IMR-90 (cell line): ENCODE measurements around the gene TTI1. TPM values are rescaled to one million over a fixed set of nuclear protein-coding genes. Genes with fewer than 3 reads are reported as not detected.

Experiments used
- ATAC-seq: fragments of 200-7000 bp; cut with Tn5 transposase; 2 replicates; pipeline ENCODE4 v1.9.1; 2020; ENCODE audit warnings: low read depth, mild to moderate bottlenecking, moderate library complexity
- BruUV-seq: library from RNA; stranded (reverse); fragments of 400-500 nt; replicated peaks from 2 replicates; lab custom pipeline; 2021; lab: Mats Ljungman, UMichigan
- CTCF ChIA-PET: fragments of 300-600 bp; formaldehyde crosslinking; extraction: SDS; loops from one replicate; lab custom pipeline; 2021; ENCODE audit warnings: antibody characterized with exemption; lab: Yijun Ruan, JAX
- POLR2A ChIA-PET: fragments of 300-600 bp; sonication (Branson Sonifier 250); formaldehyde crosslinking; loops from one replicate; lab custom pipeline; 2022; ENCODE audit warnings: antibody characterized with exemption; ENCODE audit not compliant: unreplicated experiment; lab: Charles Lee
- DNase-seq: peaks from one replicate; pipeline ENCODE4 v3.0.0; 2013
- H2AFZ ChIP-seq: replicated peaks from 2 replicates; pipeline ENCODE3; 2013; ENCODE audit warnings: low read length, mild to moderate bottlenecking; ENCODE audit not compliant: poor library complexity
- H2AK5ac ChIP-seq: 2 replicates; pipeline ENCODE4 v1.6.1; 2013; ENCODE audit warnings: low read depth, low read length, inconsistent platforms
- H2AK9ac ChIP-seq: replicated peaks from 2 replicates; pipeline ENCODE3; 2013; ENCODE audit warnings: mild to moderate bottlenecking, low read depth, low read length, moderate library complexity; ENCODE audit not compliant: poor library complexity
- H2BK120ac ChIP-seq: 2 replicates; pipeline ENCODE4 v1.6.1; 2013; ENCODE audit warnings: low read depth, low read length, inconsistent platforms
- H2BK15ac ChIP-seq: 3 replicates; pipeline ENCODE4 v1.6.1; 2013; ENCODE audit warnings: low read depth, low read length, inconsistent platforms
- H2BK20ac ChIP-seq: 2 replicates; pipeline ENCODE4 v1.6.1; 2013; ENCODE audit warnings: low read depth, mild to moderate bottlenecking, inconsistent platforms, low read length, moderate library complexity
- H2BK5ac ChIP-seq: 2 replicates; pipeline ENCODE4 v1.6.1; 2013; ENCODE audit warnings: mild to moderate bottlenecking, low read depth, low read length, inconsistent platforms; ENCODE audit not compliant: poor library complexity, severe bottlenecking
- H3K14ac ChIP-seq: replicated peaks from 2 replicates; pipeline ENCODE4 v1.6.1; 2013; ENCODE audit warnings: low read depth, low read length, inconsistent platforms
- H3K18ac ChIP-seq: 2 replicates; pipeline ENCODE4 v1.6.1; 2013; ENCODE audit warnings: low read depth, low read length, control low read depth
- H3K23ac ChIP-seq: 2 replicates; pipeline ENCODE4 v1.6.1; 2013; ENCODE audit warnings: low read depth, low read length, inconsistent platforms
- H3K27ac ChIP-seq: 2 replicates; pipeline ENCODE4 v1.5.1; 2013; ENCODE audit warnings: mild to moderate bottlenecking, control low read depth, low read length; ENCODE audit not compliant: insufficient read depth
- H3K27me3 ChIP-seq: 2 replicates; pipeline ENCODE4 v1.6.1; 2013; ENCODE audit warnings: low read length; ENCODE audit not compliant: control insufficient read depth, insufficient read depth
- H3K36me3 ChIP-seq: 2 replicates; pipeline ENCODE4 v1.6.1; 2013; ENCODE audit warnings: low read length, mixed read lengths; ENCODE audit not compliant: control insufficient read depth, insufficient read depth
- H3K4ac ChIP-seq: 2 replicates; pipeline ENCODE4 v1.6.1; 2013; ENCODE audit warnings: low read depth, low read length, inconsistent platforms
- H3K4me1 ChIP-seq: 2 replicates; pipeline ENCODE4 v1.6.1; 2013; ENCODE audit warnings: low read length, mixed read lengths; ENCODE audit not compliant: control insufficient read depth, insufficient read depth
- H3K4me2 ChIP-seq: 2 replicates; pipeline ENCODE4 v1.6.1; 2013; ENCODE audit warnings: low read depth, mild to moderate bottlenecking, control low read depth, low read length, moderate library complexity
- H3K4me3 ChIP-seq: 2 replicates; pipeline ENCODE4 v1.5.1; 2013; ENCODE audit warnings: low read depth, mild to moderate bottlenecking, control low read depth, low read length, moderate library complexity; ENCODE audit not compliant: insufficient read depth
- H3K56ac ChIP-seq: 2 replicates; pipeline ENCODE4 v1.6.1; 2013; ENCODE audit warnings: low read length, inconsistent platforms; ENCODE audit not compliant: insufficient read depth; ENCODE audit errors: extremely low read depth
- H3K79me1 ChIP-seq, 2 experiments: 2 replicates each; pipeline ENCODE4 v1.6.1; 2013; ENCODE audit warnings: low read length in 2 of 2, inconsistent platforms in 1 of 2, low read depth in 1 of 2
- H3K9ac ChIP-seq: 2 replicates; pipeline ENCODE4 v1.6.1; 2013; ENCODE audit warnings: low read depth, low read length, control low read depth
- H3K9me1 ChIP-seq: 2 replicates; pipeline ENCODE4 v1.6.1; 2013; ENCODE audit warnings: low read length, inconsistent platforms; ENCODE audit not compliant: insufficient read depth
- H3K9me3 ChIP-seq: 2 replicates; pipeline ENCODE4 v1.6.1; 2013; ENCODE audit warnings: low read length; ENCODE audit not compliant: control insufficient read depth, insufficient read depth
- H4K20me1 ChIP-seq: 2 replicates; pipeline ENCODE4 v1.6.1; 2013; ENCODE audit warnings: low read length, inconsistent platforms; ENCODE audit not compliant: insufficient read depth
- H4K5ac ChIP-seq: 2 replicates; pipeline ENCODE4 v1.6.1; 2013; ENCODE audit warnings: mild to moderate bottlenecking, low read depth, low read length, control low read depth
- H4K8ac ChIP-seq, 2 experiments: 2 replicates each; pipeline ENCODE4 v1.6.1; 2013; ENCODE audit warnings: low read depth in 2 of 2, low read length in 2 of 2, control low read depth in 1 of 2, inconsistent platforms in 1 of 2
- H4K91ac ChIP-seq: 2 replicates; pipeline ENCODE4 v1.6.1; 2013; ENCODE audit warnings: low read depth, low read length, inconsistent platforms; ENCODE audit not compliant: insufficient read depth
- CEBPB ChIP-seq: IDR thresholded peaks from 2 replicates; pipeline ENCODE4 v1.6.1; 2012; ENCODE audit warnings: low read depth, low read length, improper control_type of control experiment
- MAZ ChIP-seq: IDR thresholded peaks from 2 replicates; pipeline ENCODE4 v1.6.1; 2012; ENCODE audit warnings: low read depth, mild to moderate bottlenecking, low read length, improper control_type of control experiment, moderate library complexity, borderline replicate concordance
- MXI1 ChIP-seq: IDR thresholded peaks from 2 replicates; pipeline ENCODE4 v1.6.1; 2012; ENCODE audit warnings: low read depth, mild to moderate bottlenecking, low read length, moderate library complexity, borderline replicate concordance
- RAD21 ChIP-seq: IDR thresholded peaks from 2 replicates; pipeline ENCODE4 v1.6.1; 2012; ENCODE audit warnings: low read length, improper control_type of control experiment
- RFX5 ChIP-seq: IDR thresholded peaks from 2 replicates; pipeline ENCODE4 v1.8.0; 2012; ENCODE audit warnings: low read depth, mild to moderate bottlenecking, low read length, moderate library complexity
- SMC3 ChIP-seq: fragments of 150-350 bp; IDR thresholded peaks from 2 replicates; pipeline ENCODE4 v1.6.1; 2016; ENCODE audit warnings: low read depth, mild to moderate bottlenecking, antibody characterized with exemption, low read length, moderate library complexity
- WGBS, 2 experiments: methylation state at CpG; one replicate each; pipeline versions ENCODE4 v1.1.5 to v1.1.7; 2013; ENCODE audit warnings: missing lambda C conversion rate in 2 of 2; ENCODE audit not compliant: insufficient read length in 1 of 2; ENCODE audit errors: extremely low coverage in 2 of 2; 5-methylcytosine and 5-hydroxymethylcytosine counted together
- dilution Hi-C: fragments of 300-500 bp; cut with HindIII; formaldehyde crosslinking; loops from one replicate; pipeline ENCODE4 v1.14.3; 2018; ENCODE audit warnings: low sequenced_read_pairs; ENCODE audit not compliant: unreplicated experiment
- in situ Hi-C: fragments of 300-500 bp; cut with MboI; formaldehyde crosslinking; loops from 3 replicates; pipeline ENCODE4 v1.14.3; 2019; ENCODE audit warnings: low sequenced_read_pairs, inconsistent platforms, mixed read lengths
- intact Hi-C: fragments of 100-400 bp; cut with micrococcal nuclease; formaldehyde crosslinking; loops from 2 replicates; pipeline ENCODE4 v1.10.0; 2022
- polyA plus RNA-seq, 3 experiments: library from polyadenylated mRNA; depleted of rRNA; stranded (reverse); fragments of >200 nt; gene quantifications; 2 replicates each; pipeline ENCODE4 v1.2.3, GENCODE V29; 2012; ENCODE audit warnings: low replicate concordance in 1 of 3
- total RNA-seq: library from RNA; depleted of rRNA; stranded (reverse); fragments of >200 nt; gene quantifications from 2 replicates; pipeline ENCODE4 v1.2.3, GENCODE V29; 2012
- TF ChIP-seq, protein P1 (sequence below): conservative IDR thresholded peaks from 2 replicates; pipeline ENCODE4 v1.5.1; 2012; ENCODE audit warnings: mild to moderate bottlenecking, low read depth, low read length, improper control_type of control experiment
- TF ChIP-seq, protein P2 (sequence below): fragments of 150-350 bp; IDR thresholded peaks from 2 replicates; pipeline ENCODE4 v1.6.1; 2017; ENCODE audit warnings: mild to moderate bottlenecking, antibody characterized with exemption, low read length, low read depth

Gene TTI1
- total and polyA plus RNA-seq, 2 of the 4 experiments (the other 2 are of a cell fraction), result 12.5 to 17.6 TPM

DNA sequence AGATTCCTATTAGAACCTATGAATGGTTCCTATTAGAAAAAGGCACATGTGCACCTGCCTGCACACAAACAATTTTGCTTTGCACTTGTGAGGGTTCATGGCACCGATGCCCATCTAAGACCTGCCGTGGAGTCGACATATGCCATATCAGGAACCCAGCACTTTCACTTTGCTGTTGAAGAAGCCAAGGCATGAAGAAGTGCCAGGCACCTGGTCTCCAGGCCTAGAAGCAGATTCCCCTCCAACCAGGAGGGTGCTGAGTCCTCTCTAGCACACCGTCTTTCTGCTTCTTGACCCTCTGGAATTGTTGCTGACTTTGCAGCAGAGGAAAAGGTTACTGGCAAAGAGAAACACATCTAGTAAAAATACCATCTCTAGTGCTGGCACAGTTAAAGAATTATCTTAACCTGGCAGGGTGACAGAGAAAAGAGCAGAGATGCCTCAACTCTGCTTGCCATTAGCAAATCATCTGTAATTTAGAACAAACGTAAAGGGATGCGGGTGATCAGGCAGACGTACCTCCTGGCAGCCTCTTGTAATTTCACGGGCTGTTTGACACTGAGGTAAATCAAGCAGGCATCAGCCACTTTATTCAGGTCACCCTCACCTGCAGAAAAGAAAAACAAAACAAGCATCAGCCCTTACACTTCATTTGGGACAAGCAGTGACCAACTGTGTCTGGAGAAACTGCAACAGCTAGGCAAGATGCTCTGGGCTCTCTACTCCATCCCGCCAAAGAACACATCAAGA, 37.2 kb downstream of the TTI1 start (continued):
- TF ChIP-seq, protein P1, sequence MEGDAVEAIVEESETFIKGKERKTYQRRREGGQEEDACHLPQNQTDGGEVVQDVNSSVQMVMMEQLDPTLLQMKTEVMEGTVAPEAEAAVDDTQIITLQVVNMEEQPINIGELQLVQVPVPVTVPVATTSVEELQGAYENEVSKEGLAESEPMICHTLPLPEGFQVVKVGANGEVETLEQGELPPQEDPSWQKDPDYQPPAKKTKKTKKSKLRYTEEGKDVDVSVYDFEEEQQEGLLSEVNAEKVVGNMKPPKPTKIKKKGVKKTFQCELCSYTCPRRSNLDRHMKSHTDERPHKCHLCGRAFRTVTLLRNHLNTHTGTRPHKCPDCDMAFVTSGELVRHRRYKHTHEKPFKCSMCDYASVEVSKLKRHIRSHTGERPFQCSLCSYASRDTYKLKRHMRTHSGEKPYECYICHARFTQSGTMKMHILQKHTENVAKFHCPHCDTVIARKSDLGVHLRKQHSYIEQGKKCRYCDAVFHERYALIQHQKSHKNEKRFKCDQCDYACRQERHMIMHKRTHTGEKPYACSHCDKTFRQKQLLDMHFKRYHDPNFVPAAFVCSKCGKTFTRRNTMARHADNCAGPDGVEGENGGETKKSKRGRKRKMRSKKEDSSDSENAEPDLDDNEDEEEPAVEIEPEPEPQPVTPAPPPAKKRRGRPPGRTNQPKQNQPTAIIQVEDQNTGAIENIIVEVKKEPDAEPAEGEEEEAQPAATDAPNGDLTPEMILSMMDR, result no peak

DNA sequence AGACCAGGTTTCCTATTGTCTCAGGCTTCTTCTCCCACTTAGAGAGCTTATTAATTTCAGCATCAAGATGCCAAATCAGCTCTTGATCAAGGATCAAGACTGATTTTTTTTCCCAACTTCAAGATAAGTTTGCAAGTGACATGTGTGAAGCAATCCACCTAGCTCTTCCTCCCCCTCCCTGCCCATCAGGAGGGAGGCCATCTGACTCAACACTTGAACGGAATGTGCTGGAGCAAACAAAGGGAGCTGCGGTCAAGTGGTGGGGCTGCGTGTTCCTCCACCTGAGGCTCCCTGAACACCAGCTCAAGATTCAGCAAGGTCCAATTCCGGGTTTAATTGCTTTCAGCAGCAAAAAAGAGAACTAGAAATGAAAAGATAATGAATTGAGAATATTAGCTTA, 38.7 kb downstream of the TTI1 start:
- Histone ChIP-seq H3K14ac (no peak overlapping the region), H3K9me3 (no peaks in the 10 kb centered on the region), H4K91ac (no peak overlapping the region), H2BK20ac (no peak overlapping the region), H2BK120ac (no peak overlapping the region), H2AK5ac (no peak overlapping the region), H3K27me3 (no peaks in the 10 kb centered on the region), H3K4me1 (peaks cover 25% of the 10 kb centered on the region), H4K8ac (no peak overlapping the region), H2AFZ (no peak overlapping the region), H2AK9ac (no peak overlapping the region), H3K4me2 (no peak overlapping the region), H2BK5ac (no peak overlapping the region), H3K4me3 (no peak overlapping the region), H3K9ac (no peak overlapping the region), H3K36me3 (peaks cover 32% of the 10 kb centered on the region), H4K5ac (no peak overlapping the region), H3K27ac (no peak overlapping the region), H3K56ac (no peak overlapping the region), H2BK15ac (no peak overlapping the region), H4K20me1 (peaks cover 21% of the 10 kb centered on the region; the same call in 1 of the 2 replicates), H3K23ac (no peak overlapping the region), H3K9me1 (peaks cover 18% of the 10 kb centered on the region), H3K18ac (no peak overlapping the region), H3K4ac (no peak overlapping the region), H3K79me1 (peaks cover 3 to 19% of the 10 kb centered on the region in 2 experiments; a peak in 2 of 4 replicates)
- POLR2A ChIA-PET, result interaction anchor here (0.8 kb wide), 1 partner anchor 55 kb away, joined by 3 read pairs; no protein-coding TSS in a partner anchor
- dilution Hi-C loops (no loop called here), intact Hi-C loops (loop anchor here (10.0 kb wide), 1 partner anchor 170 kb away; no protein-coding TSS in a partner anchor), in situ Hi-C loops (loop anchor here (5.0 kb wide), 1 partner anchor 427 kb away; no protein-coding TSS in a partner anchor)
- no TSS peak for BruUV-seq
- TF ChIP-seq, protein P1, result no peak
- TF ChIP-seq RFX5, result no peak
- TF ChIP-seq SMC3, result no peak
- no peak for TF ChIP-seq MXI1
- TF ChIP-seq, protein P2, sequence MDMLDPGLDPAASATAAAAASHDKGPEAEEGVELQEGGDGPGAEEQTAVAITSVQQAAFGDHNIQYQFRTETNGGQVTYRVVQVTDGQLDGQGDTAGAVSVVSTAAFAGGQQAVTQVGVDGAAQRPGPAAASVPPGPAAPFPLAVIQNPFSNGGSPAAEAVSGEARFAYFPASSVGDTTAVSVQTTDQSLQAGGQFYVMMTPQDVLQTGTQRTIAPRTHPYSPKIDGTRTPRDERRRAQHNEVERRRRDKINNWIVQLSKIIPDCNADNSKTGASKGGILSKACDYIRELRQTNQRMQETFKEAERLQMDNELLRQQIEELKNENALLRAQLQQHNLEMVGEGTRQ, result no peak
- TF ChIP-seq CEBPB, result peak; percentile 88
- TF ChIP-seq RAD21, result no peak
- peak; percentile 62; the same call in 1 of the 2 replicates for TF ChIP-seq MAZ
- DNase-seq (peak; percentile 64), ATAC-seq (peak; percentile 45; the same call in 1 of the 2 replicates)
- CTCF ChIA-PET, result interaction anchor here (1.4 kb wide), 1 partner anchor 430 kb away, joined by 3 read pairs; no protein-coding TSS in a partner anchor
- 100% methylated on average over 1 of the region's 4 CpGs; no CpG with 5 or more reads in 1 of the 2 experiments for WGBS, 2 experiments
